K562 (cell line): Measurements from ENCODE around the gene PHF1.

Experiments
- CREM ChIP-seq: IDR thresholded peaks from 2 replicates; pipeline ENCODE4 v1.6.1; 2014; ENCODE audit warnings: antibody characterized with exemption, low read depth
- TF ChIP-seq, protein P1 (sequence below): fragments of 250-450 bp; sonication (Bioruptor Pico); IDR thresholded peaks from 2 replicates; pipeline ENCODE4 v1.6.1; 2021; ENCODE audit warnings: mild to moderate bottlenecking

DNA sequence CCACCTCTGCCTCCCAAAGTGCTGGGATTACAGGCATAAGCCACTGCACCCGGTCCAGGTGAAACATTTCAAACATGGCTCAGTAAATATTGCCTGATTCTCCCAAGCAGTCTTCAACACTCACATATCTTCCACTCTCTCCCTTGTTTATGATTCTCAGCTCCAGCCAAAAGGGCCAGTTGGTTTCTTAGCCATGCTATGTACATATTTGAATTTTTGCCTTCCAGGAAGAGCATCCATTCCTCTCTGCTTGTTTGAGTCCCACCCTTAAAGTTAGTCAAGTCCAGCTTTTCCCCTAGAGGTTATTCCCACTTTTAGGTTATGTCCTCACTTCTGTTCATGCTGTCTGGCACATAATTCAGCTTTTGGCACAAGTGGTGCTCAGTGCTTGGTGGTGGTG is 13.3 kb upstream of the PHF1 start:
- TF ChIP-seq, protein P1, sequence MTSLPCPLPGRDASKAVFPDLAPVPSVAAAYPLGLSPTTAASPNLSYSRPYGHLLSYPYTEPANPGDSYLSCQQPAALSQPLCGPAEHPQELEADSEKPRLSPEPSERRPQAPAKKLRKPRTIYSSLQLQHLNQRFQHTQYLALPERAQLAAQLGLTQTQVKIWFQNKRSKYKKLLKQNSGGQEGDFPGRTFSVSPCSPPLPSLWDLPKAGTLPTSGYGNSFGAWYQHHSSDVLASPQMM (CRISPR knock-in tag) = no peak
- TF ChIP-seq CREM = no peak
